Esophagus muscularis mucosa (tissue), 4 donors: ENCODE results near the gene GRIK4. TPM values are rescaled to one million over a fixed set of nuclear protein-coding genes. Genes with fewer than 3 reads are reported as not detected.

ENCODE experiments used
- DNase-seq: peaks from one replicate; pipeline ENCODE4 v3.0.0-alpha.2; 2017; ENCODE audit errors: extremely low spot score
- H3K27ac ChIP-seq, 4 donors: fragments of 200-600 bp; sonication (generic); replicated peaks in 1 of 4; 1 replicate in 3 of 4; 2 replicates in 1 of 4; pipeline ENCODE4 v1.5.1; 2016 to 2019; ENCODE audit warnings: mild to moderate bottlenecking in 1 of 4
- H3K27me3 ChIP-seq, 4 donors: fragments of 200-600 bp; sonication (generic); one replicate each; pipeline versions ENCODE4 v1.5.1 to v1.6.0; 2016 to 2019
- H3K36me3 ChIP-seq, 4 donors: fragments of 200-600 bp; sonication (generic); one replicate each; pipeline ENCODE4 v1.5.1; 2016 to 2019
- H3K4me1 ChIP-seq, 4 donors: fragments of 200-600 bp; sonication (generic); one replicate each; pipeline ENCODE4 v1.5.1; 2016 to 2019
- H3K4me3 ChIP-seq, 4 donors: fragments of 200-600 bp; sonication (generic); 1 replicate in 2 of 4; 2 replicates in 2 of 4; pipeline ENCODE4 v1.5.1; 2016 to 2019; ENCODE audit warnings: mild to moderate bottlenecking in 4 of 4, moderate library complexity in 1 of 4
- H3K9me3 ChIP-seq, 4 donors: fragments of 200-600 bp; sonication (generic); 1 replicate in 3 of 4; 2 replicates in 1 of 4; pipeline ENCODE4 v1.5.1; 2016 to 2019
- CTCF ChIP-seq, 3 experiments: fragments of 200-600 bp in 2 of 3; fragments of 450-650 bp in 1 of 3; sonication (generic) in 2 of 3; IDR thresholded peaks; one replicate each; pipeline ENCODE4 v1.5.1; 2017 to 2019; ENCODE audit warnings: antibody characterized with exemption in 3 of 3, mild to moderate bottlenecking in 2 of 3, moderate library complexity in 1 of 3
- EP300 ChIP-seq: sonication (generic); formaldehyde crosslinking; IDR thresholded peaks from one replicate; pipeline ENCODE4 v1.6.1; 2017; ENCODE audit warnings: antibody characterized with exemption
- POLR2A ChIP-seq: fragments of 450-650 bp; IDR thresholded peaks from one replicate; pipeline ENCODE4 v1.6.1; 2017; ENCODE audit warnings: antibody characterized with exemption, moderate library complexity, mild to moderate bottlenecking, low read depth
- POLR2AphosphoS5 ChIP-seq, 2 donors: sonication (generic); formaldehyde crosslinking; IDR thresholded peaks; one replicate each; pipeline ENCODE4 v1.6.1; 2017; ENCODE audit warnings: antibody characterized with exemption in 2 of 2
- WGBS: methylation state at CpG from one replicate; pipeline ENCODE4 v1.1.5; 2018; 5-methylcytosine and 5-hydroxymethylcytosine counted together
- intact Hi-C: fragments of 100-400 bp; cut with DNase I; formaldehyde crosslinking; loops from one replicate; pipeline ENCODE4 v1.15.1; 2023
- total RNA-seq, 4 donors: library from RNA; depleted of rRNA; stranded (reverse); fragments of >200 nt; gene quantifications; one replicate each; pipeline versions ENCODE4 v1.1.0 to v1.2.1, GENCODE V29; 2016

The GRIK4 gene
- total RNA-seq, 4 donors from 2014 or later, result 0.13 to 0.83 (median 0.43) TPM

GRCh38 chr11:120529214-120529613, 17.7 kb downstream of the GRIK4 start:
- Histone ChIP-seq H3K27me3 (peaks cover 0 to 66% (median 2%) of the 10 kb centered on the region in 4 donors), H3K36me3 (no peaks in the 10 kb centered on the region), H3K9me3 (no peaks in the 10 kb centered on the region), H3K4me3 (no peak overlapping the region), H3K27ac (no peak overlapping the region), H3K4me1 (peaks cover 4 to 8% (median 5%) of the 10 kb centered on the region in 4 donors)
- WGBS, result 76% methylated on average over 7 of the region's 7 CpGs
- no peak for DNase-seq
- TF ChIP-seq POLR2A (no peak), POLR2AphosphoS5 (IDR thresholded peaks at IDR 0.05) (no peak), EP300 (no peak), CTCF (IDR thresholded peaks at IDR 0.05) (no peak)
- intact Hi-C loops, result no loop called here

GRCh38 chr11:120529911-120530310, 18.4 kb downstream of the GRIK4 start:
- H3K27ac ChIP-seq, result no peak overlapping the region
- 89% methylated on average over 6 of the region's 6 CpGs for WGBS
- DNase-seq, result no peak
- no peak overlapping the region for H3K4me3 ChIP-seq
- H3K4me1 ChIP-seq, result peaks cover 4 to 8% (median 5%) of the 10 kb centered on the region in 4 donors
- peaks cover 0 to 61% (median 2%) of the 10 kb centered on the region in 4 donors for H3K27me3 ChIP-seq
- TF ChIP-seq CTCF (IDR thresholded peaks at IDR 0.05) (no peak), POLR2A (no peak), EP300 (no peak), POLR2AphosphoS5 (IDR thresholded peaks at IDR 0.05) (no peak)
- H3K9me3 ChIP-seq, result no peaks in the 10 kb centered on the region
- intact Hi-C loops, result no loop called here
- no peaks in the 10 kb centered on the region for H3K36me3 ChIP-seq

- H3K4me1 ChIP-seq, result peaks cover 2 to 4% (median 4%) of the 10 kb centered on the region in 4 donors
- DNase-seq, result no peak
- peaks cover 0 to 47% (median 2%) of the 10 kb centered on the region in 4 donors for H3K27me3 ChIP-seq
- H3K27ac ChIP-seq, result no peak overlapping the region
- H3K9me3 ChIP-seq, result no peaks in the 10 kb centered on the region
- TF ChIP-seq POLR2A (no peak), EP300 (no peak), POLR2AphosphoS5 (IDR thresholded peaks at IDR 0.05) (no peak), CTCF (IDR thresholded peaks at IDR 0.05) (no peak)
- intact Hi-C loops, result no loop called here
- H3K36me3 ChIP-seq, result no peaks in the 10 kb centered on the region
- 60% methylated on average over 10 of the region's 16 CpGs for WGBS
- H3K4me3 ChIP-seq, result peak overlapping the region in 1 of 4 donors; percentile 13
Observed at GRCh38 chr11:120532082-120532831, 20.7 kb downstream of the GRIK4 start.

- H3K36me3 ChIP-seq, result no peaks in the 10 kb centered on the region
- H3K9me3 ChIP-seq, result no peaks in the 10 kb centered on the region
- no peak overlapping the region for H3K4me3 ChIP-seq
- no peak overlapping the region for H3K27ac ChIP-seq
- DNase-seq, result no peak
- WGBS, result 65% methylated on average over 5 of the region's 5 CpGs
- intact Hi-C loops, result no loop called here
- TF ChIP-seq POLR2A (no peak), EP300 (no peak), POLR2AphosphoS5 (IDR thresholded peaks at IDR 0.05) (no peak), CTCF (IDR thresholded peaks at IDR 0.05) (no peak)
- H3K4me1 ChIP-seq, result peaks cover 0 to 4% (median 2%) of the 10 kb centered on the region in 4 donors
- H3K27me3 ChIP-seq, result peaks cover 0 to 42% (median 2%) of the 10 kb centered on the region in 4 donors
Observed at GRCh38 chr11:120532832-120533196, 21.3 kb downstream of the GRIK4 start.
